HG02610 (cell line): ENCODE data around the gene TRIM2.
A peak's percentile ranks its signal among the peaks of the same experiment; 100 is the strongest.

Experiments
- ATAC-seq: cut with Tn5 transposase; IDR thresholded peaks from one replicate; pipeline ENCODE4 v1.9.1; 2021; ENCODE audit warnings: mild to moderate bottlenecking, moderate library complexity; ENCODE audit not compliant: unreplicated experiment

Gene TRIM2

DNA sequence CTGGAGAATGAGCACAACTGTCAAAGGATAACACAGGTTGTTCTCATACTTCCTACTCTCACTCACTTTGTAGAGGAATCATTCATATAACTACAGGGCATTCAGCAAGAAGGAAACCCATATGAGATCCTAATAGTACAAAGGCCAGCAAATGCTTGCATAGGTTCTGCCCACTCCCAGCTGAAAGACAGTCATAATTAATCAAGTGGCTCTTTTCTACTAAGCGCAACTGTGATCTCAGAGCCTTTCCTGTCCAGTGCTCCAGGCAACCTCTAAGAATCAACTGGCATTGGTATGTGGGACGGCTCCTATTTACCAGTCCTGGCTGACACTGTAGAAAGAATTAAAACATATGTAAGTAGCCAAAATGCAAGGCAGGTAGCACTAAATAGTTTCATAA lies 121.3 kb downstream of the TRIM2 start:
- no peak for ATAC-seq

DNA sequence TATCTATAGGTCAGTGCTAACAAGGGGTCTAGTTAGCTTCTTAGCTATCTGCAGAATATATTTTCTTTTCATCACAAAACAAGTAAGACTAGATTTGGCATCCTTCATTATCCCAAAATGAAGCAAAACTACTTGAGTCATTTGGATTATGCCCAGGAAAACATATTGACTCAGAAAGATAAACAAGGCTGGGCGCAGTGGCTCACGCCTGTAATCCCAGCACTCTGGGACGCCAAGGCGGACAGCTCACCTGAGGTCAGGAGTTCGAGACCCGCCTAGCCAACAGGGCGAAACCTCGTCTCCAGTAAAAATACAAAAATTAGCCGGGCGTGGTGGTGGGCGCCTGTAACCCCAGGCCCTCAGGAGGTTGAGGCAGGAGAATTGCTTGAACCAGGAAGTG lies 122.3 kb downstream of the TRIM2 start:
- ATAC-seq: no peak

DNA sequence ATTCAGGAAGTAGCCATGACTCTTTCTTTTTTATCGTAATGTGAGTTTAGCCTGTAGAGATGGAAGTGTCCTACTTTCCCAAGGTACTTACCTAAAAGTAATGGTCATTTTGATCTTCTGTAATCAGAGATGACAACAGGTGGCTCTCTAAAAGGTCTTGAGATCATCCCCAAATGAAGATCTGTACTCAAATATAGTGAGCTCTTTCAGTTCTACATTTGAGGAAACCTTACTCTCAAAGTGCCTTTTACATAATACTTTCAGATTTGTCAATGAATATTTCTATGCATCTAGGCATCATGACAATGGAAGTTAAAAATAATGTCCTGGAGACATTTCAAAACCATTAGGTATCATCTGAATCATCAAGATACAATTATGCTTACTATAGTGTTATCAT lies 123.0 kb downstream of the TRIM2 start:
- ATAC-seq: peak; percentile 58

DNA sequence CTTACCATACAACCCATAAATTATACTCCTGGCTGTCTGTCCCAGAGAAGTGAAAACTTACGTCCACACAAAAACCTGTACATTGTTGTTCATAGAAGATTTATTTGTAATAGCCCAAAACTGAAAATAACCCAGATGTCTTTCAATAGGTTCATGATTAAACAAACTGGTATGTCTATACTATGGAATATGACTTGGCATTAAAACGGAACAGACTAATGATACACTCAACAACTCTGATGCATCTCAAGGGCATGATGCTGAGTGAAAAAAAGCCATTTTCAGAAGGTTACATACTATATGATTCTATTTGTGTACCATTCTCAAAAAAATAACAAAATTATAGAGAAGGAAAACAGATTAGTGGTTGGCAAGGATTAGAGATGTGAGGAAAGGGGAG lies 128.7 kb downstream of the TRIM2 start:
- ATAC-seq: no peak

DNA sequence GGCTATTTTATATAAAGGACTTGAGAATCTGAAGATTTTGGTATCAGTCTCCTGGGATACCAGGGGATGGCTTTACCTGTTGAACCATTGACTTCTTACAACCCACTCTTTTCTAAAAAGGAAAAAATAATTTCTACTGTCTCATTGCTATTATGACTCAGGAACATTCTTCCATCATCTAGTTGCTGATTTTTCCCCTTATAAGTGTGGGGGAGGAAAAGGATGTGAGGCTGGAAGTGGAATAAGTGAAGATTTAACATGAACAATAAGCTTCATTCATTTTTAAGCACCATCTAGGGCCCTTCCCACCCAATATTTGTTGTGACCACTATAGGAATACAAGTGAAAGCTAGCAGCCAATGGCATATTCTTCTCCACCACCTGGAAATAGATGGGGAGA lies 129.6 kb downstream of the TRIM2 start:
- no peak for ATAC-seq

DNA sequence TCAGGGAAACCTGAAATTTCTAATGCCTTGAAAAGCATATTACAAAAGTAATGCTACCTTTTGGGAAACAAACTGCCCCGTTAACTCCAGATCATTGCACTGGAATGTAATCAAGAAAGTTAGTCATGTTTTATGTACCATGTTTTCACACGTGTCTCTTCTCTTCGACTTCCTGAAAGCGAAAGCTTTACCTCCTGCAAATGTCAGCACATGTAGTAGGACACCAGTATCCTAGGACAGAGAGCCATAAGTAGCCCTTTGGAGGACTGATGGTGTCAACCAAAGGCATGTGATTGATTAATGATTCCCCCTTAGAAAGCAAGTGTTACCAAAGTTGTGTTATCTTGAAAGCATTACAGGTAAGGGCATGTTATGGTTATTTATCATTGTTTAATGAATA lies 131.4 kb downstream of the TRIM2 start:
- ATAC-seq: no peak

DNA sequence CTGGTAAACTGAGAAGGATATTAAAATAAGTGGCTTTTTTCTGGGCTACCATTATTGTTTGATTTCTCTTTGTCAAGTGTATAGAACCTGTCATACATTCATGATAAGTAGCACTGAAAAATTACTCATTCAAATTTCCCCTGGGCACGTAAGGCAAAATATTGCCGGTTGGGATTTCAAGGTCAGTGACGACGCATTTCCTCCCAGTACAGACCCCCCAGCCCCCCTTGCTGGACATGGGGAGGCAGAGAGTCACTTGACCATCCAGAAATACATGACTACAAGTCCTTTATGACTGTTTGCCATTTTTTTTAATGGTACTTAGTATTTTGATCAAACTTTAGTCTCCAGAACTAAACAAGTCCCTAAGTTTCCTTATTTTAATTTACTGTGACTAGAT lies 133.4 kb downstream of the TRIM2 start:
- no peak for ATAC-seq

DNA sequence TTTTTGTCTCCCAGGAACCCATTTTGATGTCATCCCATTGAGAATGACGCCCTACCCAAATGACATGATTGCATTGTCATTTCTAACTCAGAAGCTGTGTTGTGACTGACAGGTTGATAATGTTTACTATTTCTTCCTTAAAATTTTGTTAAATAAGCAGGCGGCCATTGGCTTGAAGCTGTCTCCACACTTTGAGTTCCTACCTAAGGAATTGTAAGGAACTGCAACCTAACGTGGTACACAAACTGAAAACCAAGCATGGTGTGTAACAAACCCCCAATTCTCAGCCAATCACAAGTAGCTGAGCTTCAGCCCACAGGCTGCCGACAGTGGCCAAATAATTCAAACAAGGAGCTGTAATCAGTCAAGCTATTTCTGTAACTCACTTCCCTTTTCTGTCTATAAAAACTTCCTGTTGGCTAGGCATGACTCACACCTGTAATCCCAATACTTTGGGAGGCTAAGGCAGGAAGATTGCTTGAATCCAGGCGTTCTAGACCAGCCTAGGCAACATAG lies 137.4 kb downstream of the TRIM2 start:
- ATAC-seq: no peak

DNA sequence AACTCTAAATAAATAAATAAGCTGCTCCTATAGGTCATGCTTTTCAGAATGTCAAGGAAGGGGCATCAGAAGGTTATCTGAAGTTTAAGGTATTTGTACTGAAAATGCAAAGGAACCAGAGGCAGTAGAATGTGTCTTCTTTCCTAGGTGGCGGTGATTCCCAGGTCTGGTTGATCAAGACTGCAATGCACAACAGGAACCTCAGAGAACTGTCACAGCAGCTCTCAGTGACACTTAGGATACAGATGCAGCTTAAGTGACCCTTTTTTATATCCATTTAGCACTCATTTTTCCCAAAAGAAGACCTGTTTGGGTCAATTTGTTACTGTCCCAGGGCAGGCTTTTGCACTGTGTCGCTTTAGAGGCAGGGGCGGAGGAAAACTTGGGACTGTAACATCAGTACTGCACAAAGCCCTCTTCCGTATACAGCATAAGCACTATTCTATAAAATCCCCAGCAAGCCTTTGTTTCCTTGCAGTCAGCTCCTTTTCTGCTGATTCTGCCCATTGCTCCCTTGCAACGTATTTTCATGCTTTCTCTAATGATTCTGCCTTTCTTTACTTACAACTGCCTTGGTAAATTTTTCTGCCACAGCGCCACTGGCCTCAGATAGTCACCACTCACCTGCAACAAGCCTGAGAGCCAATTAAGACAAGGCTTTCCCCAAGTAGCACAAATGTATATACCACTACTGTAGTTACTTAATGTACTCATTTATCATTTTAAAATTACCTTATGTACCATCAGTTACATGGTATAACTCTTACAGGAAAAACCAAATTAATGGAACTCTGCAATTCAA lies 138.7 kb downstream of the TRIM2 start:
- ATAC-seq: no peak

DNA sequence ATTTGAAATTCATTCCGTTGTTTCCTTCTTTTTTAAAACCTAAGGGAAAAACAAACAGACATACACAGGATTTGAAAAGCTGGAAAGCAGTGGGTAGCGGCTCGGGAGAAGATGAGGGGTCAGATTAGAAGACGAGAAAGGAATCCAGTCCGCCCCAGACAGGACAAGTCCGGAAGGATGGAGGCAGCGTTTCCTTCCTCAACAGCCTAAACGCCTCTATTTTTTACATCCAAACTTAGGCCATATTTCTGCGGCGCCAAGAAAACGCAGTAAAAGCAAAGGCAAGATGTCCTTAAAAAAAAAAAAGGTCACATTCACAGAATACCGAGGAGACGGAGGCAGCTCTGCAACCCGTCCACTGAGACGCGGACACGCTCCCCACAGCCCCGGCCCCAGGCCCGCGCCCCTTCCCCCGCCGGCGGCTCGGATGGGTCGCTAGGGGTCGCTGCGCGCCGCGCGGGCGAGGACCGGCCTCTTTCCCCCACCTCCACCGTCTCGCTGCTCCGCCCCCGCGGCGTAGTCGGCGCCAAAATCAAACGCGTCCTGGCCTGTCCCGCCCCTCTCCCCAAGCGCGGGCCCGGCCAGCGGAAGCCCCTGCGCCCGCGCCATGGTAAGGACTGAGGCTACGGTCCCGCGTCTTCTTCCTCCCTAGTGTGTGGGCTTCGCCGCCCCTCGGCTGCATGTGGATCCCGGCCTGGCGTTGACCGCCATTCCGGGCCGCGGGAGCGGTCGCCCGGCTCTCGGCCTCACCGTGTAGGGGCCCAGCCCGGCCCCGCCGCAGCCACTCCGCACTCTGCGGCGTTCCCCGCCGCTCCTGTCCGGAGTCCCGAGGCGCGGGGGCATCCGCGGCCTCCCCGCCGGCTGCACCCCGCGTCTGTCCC lies 140.1 kb downstream of the TRIM2 start, which contains the start of gene MND1:
Gene MND1 (plus strand): TSS at position 558 of the 881 bp plus-strand sequence. CDS start 50 bp downstream, at position 608.
- peak; percentile 82 for ATAC-seq

DNA sequence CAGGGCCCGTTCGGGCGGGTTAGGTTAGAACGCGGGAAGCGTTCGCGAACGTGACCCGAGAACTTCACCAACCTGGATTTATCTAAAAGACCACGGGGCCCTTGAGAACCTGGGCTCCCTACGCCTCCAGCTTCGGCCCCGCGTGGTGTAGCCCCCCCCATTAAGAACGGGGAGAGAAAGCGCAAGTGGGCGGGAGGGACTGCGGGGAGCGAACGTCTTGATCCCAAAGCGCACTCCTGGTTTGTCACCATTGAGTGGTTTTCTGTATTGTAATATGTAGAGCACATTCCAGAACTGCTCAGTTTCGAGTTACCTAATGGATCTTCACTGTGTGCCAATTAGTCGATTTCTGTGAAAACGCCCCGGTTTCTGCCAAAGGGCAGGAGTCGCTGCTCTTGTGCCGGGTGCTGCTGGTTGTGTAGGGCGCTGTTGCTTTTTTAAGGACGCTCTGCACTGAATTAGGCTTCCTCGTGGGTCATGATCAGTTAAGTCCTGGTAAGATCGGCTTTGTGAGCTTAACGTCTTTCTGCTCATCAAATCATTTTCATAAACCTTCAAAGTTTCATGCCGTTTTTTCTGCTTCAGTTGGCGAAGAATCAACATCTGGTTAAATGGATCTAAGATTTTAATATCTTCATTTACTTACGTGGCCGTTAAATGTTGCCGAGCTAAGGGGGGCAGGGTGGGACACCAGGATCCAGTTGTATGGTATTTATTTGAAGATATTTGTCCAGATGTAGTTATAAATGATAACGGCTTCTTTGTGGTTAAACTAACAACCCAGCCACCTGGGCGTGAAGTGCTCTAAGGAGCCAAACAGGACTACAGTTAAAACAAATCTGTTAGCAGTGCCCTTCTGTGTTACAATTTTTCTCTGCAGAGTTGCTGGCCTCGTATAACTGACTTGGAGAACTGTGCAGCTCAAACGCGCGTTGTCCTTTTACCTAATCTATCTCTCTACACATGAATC lies 141.1 kb downstream of the TRIM2 start:
- ATAC-seq: peak; percentile 33

DNA sequence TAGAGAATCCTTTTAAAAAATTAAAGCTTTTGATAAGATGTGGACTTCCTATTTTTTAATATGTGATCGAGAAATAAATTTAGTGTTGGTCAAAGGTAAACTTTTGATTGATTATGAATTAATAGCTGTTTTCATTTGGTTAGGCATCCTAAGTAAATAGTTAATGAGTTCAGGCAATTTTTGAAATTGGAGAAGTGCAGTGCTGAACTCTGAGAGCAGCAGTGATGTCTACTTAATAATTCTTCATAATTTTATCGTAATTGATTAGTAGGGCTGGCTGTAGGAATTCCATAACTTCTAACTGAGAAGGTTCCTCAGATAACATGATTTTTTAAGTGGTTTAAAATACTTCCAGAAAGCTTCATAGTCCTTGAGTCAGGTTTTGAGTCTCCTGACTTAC lies 141.8 kb downstream of the TRIM2 start:
- no peak for ATAC-seq

DNA sequence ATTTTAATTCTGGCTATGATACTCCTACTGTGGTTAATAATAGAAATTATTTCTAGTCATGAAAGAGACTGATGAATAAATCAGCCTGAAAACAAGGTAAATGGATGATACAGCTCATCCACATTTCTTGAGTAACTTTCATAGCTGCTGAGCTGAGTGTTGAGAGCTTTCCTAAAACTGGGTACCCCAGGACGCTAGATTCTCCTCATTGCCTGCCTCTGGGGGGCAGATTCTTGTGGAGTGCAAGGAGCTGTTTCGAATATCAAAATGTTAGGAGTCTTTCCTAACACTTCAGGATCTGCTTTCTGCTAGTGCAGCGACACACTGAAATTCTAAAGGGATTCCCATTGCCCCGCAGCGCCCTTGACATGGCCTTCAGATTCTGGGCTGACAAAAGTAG lies 142.3 kb downstream of the TRIM2 start:
- no peak for ATAC-seq

DNA sequence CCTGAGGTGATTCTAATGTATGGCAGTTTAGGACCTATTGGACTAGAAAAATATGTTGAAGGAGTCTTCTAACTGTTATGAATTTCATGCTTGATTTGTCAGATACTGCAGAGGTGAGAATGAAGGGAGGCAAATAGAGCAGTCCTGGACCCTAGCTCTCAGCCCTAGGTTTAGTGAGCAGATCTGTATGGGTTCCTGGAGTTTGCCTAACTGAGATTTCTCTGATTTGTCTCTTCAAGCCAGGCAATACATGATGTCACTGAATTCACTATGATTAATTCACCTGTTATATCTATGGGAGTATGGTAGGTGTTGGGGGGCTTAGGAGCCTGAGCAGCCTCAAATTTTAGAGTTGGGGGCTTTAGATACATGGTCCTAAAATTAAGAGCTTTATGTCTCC lies 142.9 kb downstream of the TRIM2 start:
- ATAC-seq: no peak

DNA sequence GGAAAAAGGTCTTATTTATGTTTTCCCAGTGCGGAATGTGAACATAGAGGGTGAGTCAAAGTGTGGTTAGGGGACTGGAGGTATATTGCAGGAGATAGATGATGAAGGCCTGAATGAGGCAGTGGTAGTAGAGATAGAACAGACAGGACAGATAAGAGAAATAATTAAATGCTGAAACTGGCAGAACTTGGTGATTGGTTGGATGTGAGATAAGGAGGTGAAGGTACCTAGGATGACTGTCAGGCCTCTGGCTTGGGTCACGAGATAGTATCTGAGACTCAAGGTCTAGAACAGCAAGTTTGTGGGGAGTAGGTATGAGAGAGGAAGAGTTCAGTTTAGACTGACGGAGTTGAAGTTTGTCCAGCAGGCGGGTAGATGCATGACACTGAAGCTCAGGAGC lies 143.8 kb downstream of the TRIM2 start:
- ATAC-seq: no peak

DNA sequence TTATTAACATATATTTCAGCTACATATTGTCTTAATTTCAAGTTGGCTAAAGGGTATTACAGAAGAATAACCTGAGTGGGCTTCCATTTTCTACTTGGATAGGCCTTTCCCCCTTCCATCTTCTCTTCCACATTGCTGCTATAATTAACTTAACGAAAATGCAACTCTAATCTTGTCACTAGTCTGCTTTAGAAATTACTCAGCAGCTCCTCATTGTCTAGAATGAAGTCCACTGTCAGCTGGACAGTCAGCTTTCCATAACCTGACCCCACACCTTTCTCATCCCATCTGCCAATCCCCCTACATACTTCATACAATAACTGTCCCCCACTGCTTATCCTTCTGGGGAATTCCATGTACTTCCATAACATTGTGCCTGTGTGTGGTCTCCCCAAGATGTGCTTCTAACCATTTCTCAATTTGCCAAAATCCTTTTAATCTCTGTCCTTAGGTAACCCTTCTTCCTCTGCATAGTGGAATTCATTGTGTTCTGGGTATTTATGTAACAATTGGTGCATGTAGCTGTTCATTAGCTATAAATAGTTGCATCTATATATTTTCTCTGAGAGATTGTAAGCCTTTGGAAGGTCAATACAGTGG lies 145.1 kb downstream of the TRIM2 start:
- no peak for ATAC-seq

DNA sequence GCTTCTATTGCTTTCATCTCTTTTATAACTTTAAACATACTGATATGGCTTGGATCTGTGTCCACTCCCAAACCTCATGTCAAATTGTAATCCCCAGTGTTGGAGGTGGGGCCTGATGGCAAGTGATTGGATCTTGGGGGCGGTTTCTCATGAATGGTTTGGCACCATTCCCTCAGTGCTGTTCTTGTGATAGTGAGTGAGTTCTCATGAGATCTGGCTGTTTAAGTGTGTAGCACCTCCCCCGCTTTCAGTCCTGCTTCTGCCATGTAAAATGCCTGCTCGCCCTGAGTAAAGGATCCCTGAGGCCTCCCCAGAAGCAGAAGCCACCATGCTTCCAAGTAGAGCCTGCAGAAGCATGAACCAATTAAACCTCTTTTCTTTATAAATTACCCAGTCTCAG lies 157.9 kb downstream of the TRIM2 start:
- no peak for ATAC-seq

DNA sequence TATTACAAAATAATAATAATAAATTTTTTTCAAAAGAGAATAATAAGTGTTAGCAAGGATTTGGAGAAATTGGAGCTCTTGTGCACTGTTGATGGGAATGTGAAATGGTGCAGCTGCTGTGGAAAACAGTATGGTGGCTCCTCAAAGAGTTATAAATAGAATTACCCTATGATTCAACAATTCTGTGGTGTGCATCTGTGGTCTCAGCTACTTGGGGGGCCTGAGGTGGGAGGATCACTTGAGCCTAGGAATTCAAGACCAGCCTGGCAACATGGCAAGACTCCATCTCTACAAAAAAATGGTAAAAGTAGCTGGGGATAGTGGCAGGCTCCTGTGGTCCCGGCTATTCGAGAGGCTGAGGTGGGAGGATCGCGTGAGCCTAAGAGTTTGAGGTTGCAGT lies 159.8 kb downstream of the TRIM2 start:
- no peak for ATAC-seq

DNA sequence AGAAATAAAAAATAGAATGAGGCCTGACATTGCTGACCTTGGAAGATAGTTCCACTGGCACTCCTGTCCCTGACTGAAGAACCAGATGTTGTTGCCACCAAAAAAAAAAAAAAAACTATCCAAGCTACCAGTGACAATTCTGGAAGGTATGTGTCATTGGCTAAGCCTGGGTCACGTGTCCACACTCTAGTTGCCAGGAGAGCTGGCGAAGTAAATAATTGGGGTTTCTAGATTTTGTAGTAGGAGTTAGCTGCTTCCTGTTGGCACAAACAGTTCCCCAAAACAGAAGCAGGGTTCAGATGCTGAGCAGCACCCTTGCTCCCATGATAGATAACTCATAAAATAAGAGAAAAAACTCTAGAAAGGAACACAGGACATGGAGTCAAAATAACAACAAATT lies 160.8 kb downstream of the TRIM2 start:
- ATAC-seq: no peak

DNA sequence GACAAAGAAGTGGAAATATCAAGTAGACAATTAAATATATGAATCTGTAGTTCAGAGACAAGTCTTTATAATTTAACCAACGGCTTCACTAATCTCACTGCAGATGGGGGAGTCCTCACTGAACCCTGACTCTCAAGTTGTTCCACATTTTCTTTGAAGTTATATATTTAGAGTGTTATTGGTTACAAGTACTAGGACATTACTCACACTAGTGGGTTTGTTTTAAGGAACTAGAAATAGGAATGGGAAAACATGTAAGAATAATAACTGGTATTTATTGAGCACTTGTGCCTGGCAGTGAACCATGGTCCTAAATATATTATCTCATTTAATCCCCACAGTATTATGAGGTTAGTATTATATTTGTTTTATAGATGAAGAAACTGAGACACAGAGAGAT lies 162.2 kb downstream of the TRIM2 start:
- ATAC-seq: no peak
